ENCODE data around the gene UBL3.

GRCh38 chr13:29803221-29803620 lies 47.2 kb downstream of the UBL3 start:
- TF ChIP-seq, protein P1, sequence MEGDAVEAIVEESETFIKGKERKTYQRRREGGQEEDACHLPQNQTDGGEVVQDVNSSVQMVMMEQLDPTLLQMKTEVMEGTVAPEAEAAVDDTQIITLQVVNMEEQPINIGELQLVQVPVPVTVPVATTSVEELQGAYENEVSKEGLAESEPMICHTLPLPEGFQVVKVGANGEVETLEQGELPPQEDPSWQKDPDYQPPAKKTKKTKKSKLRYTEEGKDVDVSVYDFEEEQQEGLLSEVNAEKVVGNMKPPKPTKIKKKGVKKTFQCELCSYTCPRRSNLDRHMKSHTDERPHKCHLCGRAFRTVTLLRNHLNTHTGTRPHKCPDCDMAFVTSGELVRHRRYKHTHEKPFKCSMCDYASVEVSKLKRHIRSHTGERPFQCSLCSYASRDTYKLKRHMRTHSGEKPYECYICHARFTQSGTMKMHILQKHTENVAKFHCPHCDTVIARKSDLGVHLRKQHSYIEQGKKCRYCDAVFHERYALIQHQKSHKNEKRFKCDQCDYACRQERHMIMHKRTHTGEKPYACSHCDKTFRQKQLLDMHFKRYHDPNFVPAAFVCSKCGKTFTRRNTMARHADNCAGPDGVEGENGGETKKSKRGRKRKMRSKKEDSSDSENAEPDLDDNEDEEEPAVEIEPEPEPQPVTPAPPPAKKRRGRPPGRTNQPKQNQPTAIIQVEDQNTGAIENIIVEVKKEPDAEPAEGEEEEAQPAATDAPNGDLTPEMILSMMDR (IDR thresholded peaks at IDR 0.05): no peak
- TF ChIP-seq POLR2A (IDR thresholded peaks at IDR 0.05): no peak
